ENCODE results near the gene COL4A6.

DNA sequence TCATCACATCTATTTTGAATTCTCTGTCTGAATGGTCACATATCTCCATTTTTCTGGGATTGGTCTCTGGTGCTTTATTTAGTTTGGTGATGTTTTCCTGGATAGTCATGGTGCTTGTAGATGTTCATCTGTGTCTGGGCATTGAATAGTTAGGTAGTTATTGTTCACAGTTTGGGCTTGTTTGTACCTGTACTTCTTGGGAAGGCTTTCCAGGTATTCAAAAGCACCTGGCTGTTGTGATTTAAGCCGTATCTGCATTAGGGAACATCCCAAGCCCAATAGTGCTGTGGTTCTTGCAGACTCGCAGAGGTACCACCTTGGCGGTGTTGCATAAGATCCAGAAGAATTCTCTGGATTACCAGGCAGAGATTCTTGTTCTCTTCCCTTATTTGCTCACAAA lies 46.0 kb upstream of the COL4A6 start:
- TF ChIP-seq, protein P1, sequence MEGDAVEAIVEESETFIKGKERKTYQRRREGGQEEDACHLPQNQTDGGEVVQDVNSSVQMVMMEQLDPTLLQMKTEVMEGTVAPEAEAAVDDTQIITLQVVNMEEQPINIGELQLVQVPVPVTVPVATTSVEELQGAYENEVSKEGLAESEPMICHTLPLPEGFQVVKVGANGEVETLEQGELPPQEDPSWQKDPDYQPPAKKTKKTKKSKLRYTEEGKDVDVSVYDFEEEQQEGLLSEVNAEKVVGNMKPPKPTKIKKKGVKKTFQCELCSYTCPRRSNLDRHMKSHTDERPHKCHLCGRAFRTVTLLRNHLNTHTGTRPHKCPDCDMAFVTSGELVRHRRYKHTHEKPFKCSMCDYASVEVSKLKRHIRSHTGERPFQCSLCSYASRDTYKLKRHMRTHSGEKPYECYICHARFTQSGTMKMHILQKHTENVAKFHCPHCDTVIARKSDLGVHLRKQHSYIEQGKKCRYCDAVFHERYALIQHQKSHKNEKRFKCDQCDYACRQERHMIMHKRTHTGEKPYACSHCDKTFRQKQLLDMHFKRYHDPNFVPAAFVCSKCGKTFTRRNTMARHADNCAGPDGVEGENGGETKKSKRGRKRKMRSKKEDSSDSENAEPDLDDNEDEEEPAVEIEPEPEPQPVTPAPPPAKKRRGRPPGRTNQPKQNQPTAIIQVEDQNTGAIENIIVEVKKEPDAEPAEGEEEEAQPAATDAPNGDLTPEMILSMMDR (conservative IDR thresholded peaks at IDR 0.05; ENCODE audit: low read length) = no peak
- no peak for TF ChIP-seq EZH2phosphoT487 (IDR thresholded peaks at IDR 0.05; ENCODE audit: borderline replicate concordance, low read depth, low read length)

Data from OCI-LY7 (cell line).